GM21390 (cell line): ENCODE measurements around the gene SIPA1L3.

Experiments used
- ATAC-seq: cut with Tn5 transposase; IDR thresholded peaks from one replicate; pipeline ENCODE4 v1.9.1; 2021; ENCODE audit not compliant: unreplicated experiment

SIPA1L3 gene

GRCh38 chr19:37941782-37942515 is 34.9 kb downstream of the SIPA1L3 start:
- ATAC-seq = no peak

DNA sequence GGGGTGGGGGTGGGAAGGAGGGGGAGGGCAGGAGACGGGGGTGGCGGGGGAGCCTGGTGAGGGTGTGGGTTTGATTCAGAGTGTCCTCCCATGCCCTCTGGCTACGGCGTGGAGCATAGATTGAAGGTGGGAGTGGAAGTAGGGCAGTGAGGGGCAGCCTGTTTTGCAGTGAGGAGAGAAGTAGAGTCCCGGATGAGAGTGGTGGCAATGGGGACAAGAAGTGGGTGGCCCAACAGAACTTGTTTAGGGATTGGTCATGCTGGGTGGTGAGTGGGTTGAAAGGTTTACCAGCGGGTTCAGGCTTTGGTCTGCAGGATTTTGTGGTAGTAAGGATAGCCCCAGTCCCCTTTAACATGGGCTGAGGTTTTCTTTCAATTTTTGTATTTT is 35.5 kb downstream of the SIPA1L3 start:
- no peak for ATAC-seq

- ATAC-seq = no peak
Observed at GRCh38 chr19:37943480-37943879, 36.5 kb downstream of the SIPA1L3 start.

DNA sequence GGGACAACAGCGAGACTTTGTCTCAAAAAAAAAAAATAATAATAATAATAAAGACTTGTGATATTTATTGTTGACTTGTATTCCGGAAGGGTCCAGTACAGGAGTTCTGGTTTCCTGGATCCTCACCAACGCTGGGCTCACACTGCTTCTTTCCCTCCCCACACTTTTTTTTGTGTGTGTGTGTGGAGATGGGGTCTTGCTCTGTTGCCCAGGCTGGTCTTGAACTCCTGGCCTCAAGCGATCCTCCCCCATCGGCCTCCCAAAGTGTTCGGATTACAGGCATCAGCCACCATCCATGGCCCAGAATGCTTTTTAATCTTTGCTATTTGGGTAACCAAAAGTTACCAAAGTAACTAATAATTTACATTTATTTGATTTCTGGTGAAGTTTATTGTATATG is 39.1 kb downstream of the SIPA1L3 start:
- no peak for ATAC-seq

GRCh38 chr19:37947778-37948177 is 40.8 kb downstream of the SIPA1L3 start:
- no peak for ATAC-seq

DNA sequence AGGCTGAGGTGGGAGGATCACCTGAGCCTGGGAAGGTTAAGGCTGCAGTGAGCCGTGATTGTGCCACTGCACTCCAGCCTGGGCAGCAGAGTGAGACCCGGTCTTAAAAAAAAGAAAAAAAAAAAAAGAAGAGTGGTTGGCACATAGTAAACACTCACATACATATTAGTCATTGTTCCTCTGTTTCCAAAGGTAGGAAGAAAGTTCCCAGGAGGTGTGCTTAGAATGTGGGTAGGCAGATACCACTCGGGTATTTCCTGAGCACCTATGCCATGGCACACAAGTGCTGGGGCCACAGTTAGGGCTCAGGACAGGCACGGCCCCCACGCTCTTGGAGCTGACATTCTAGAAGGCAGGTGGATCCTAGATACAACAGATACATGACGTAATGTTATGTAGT is 41.4 kb downstream of the SIPA1L3 start:
- no peak for ATAC-seq

DNA sequence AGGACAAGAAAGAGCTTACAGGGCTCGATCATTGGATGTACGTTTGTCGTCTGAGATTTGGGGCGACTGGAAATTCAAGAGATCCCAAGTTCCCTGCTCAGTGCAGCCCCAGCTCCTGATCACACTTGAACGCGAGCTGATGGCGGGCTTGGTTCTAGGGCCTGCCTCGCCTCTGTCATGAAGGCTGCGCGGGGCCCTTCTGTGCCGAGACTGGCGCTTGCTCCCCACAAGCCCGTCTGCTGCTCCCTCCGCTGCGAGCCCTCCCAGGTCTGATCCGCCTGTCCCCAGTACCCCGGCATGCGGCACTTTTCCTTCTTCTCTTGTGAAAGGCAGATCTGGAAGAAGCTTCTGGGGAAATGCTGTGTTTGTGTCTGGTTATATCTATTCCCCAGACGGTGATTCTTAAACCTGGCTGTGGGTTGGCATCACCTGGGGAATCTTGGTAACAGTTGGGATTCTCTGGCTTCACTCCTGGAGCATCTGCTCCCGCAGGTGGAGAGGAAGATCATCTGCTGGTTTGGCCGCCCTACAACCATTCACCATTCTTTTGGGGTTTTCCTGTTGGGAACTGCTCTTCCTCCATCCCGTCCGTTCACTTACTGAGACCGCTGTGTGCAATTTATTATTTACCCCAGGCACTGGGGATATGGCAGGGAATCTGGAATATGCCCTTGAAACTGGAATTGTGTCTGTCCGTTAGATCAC is 43.6 kb downstream of the SIPA1L3 start:
- no peak for ATAC-seq

GRCh38 chr19:37951816-37952210 is 44.8 kb downstream of the SIPA1L3 start:
- no peak for ATAC-seq

DNA sequence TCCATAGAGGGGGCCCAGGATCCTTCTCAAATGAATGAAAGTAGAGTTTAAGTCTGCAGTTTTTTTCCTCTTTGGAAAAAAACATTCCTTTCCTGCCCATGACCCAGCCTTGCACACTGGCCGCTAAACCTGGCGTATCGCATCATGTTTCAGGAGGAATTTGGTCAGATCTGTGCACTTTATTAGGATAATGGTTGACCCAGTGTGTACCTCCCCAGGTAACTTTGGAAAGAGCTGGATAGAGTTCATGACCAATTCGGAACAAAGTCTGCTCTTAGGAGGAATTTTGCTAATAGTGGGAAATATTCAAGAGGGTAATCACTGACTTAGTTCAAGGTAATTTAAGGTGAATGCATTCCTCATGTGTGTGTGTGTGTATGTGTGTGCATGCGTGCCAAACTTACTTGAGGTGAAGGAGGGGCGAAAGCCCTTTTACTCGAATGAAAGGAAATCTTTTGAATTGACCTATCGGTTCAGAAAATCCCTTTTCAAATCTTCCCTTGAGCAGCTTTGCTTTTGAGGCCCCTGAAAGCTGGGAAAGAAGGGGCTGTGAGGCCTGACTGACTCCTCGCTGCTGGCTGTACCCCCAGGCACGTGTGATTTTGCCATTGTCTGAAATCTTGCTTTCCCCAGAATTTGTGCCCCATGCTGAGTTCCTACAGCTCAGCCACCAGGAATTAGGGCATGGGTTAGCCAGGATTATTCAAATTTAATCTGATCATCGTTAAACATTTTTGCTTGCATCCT is 46.3 kb downstream of the SIPA1L3 start:
- no peak for ATAC-seq

DNA sequence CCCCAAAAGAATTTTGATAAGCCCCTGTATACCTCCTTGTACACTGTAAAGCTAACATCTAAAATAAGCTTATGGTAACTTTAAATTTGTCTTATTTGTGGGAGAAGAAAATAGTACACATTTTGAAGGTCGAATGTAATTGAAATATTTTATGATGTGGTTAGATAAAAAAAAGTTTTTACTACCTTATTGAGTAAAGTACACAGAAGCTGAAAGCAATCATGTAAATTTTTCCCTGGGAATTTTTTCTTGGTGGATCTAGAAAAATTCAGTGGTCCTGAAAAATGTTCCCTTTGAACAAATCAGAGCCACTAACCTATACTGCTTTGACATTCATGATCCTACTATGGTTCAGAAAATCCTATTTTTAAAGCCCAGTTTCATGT is 46.9 kb downstream of the SIPA1L3 start:
- no peak for ATAC-seq

- no peak for ATAC-seq
Observed at GRCh38 chr19:37954421-37954874, 47.4 kb downstream of the SIPA1L3 start.

GRCh38 chr19:37955986-37956385 is 49.0 kb downstream of the SIPA1L3 start:
- ATAC-seq = no peak

DNA sequence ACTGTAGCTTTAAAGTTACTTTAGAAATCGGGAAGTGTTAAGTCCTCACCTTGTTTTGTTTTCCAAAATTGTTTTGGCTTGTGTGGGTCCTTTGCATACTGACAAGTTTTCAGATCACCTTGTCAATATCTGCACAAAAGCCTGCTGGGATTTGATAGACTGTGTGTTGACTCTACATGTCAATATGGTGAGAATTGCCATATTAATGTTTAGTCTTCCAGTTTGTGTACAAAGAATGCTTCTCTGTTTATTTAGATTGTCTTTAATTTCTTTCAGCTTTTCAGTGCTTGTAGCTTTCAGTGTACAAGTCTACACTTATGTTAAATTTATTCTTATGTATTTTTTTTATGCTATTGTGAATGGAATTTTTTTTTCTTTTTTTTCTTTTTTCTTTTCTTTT is 50.2 kb downstream of the SIPA1L3 start:
- ATAC-seq = no peak

DNA sequence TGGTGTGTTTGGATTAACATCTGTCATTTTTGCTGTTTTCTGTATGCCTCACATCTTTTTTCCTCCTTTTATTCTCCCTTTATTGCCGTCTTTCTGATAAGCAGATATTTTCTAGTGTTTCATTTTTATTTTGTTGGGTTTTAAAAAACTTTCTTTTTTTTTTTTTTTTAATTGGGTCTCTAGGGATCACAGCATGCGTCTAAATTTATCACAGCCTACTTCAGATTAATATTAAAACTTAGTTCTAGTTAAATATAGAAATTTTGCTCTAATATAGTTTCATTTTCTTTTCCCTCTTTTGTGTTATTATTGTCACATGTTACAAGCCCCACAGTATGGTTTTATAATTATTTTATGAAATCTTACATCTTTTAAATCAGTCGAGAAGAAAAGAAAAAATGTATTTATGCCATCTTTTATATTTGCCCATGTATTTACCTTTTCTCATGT is 52.7 kb downstream of the SIPA1L3 start:
- no peak for ATAC-seq

DNA sequence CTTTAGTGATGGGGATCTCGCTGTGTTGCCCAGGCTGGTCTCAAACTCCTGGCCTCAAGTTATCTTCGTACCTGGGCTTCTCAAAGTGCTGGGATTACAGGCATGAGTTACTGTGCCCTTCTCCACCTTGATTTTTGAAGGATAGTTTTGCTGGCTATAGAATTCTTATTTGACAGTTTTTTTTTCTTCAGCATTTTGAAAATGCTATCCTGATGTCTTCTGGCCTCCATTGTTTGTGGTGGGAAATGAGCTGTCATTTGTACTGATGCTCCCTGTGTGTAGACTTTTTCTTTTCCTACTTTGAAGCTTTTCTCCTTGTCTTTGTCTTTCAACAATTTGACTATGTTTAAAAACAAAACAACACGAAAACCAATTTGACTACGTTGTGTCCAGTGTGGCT is 54.2 kb downstream of the SIPA1L3 start:
- ATAC-seq = no peak

DNA sequence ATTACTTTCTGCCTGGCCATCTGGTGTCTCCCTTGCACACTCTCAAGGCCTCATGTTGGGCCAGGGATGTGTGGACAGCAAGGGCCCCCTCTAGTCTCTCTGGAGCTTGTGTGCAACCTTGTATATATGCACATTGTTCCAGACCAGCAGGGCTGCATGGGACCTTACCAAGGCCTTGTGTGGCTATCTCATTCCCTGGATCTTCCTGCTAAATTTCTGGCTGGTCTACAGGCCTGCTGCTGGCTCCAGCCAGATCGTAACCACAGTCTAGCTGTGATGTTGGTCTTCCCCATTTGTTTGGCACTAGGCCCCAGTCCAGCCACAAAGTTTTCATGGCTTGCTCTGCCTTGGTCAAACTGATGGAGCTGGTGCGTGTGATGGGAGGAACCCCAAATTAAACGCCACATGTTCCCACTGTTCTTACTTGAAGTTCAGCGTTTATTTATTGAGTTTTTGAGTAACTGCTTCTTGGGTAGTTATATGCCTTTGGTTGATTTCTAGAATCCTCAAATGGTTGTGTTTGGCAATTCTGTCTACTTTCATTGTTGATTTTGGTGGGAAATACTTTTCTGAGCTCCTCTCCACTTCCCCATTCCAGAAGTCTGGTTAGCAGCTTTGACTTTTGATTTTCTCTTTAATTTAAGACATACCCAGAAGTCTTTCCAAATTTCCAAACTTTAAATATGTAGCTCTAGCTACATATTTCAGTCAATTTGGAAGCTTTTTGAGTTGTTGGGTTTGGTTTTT is 56.4 kb downstream of the SIPA1L3 start:
- no peak for ATAC-seq

DNA sequence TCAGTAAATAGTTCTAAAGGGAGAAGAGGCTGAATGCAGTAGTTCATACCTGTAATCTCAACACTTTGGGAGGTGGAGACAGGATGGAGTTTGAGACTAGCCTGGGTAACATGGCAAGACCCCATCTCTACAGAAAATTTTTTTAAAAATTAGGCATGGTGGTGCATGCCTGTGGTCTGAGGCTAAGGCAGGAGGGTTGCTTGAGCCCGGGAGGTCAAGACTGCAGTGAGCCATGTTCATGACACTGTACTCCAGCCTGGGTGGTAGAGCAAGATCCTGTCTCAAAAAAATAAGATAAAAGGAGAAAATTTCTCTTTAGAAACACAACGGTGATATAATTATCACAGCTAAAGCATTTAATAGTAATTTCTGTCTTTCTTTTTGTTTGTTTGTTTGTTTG is 57.1 kb downstream of the SIPA1L3 start:
- ATAC-seq = no peak

GRCh38 chr19:37966211-37966661 is 59.2 kb downstream of the SIPA1L3 start:
- no peak for ATAC-seq

GRCh38 chr19:37966662-37967231 is 59.7 kb downstream of the SIPA1L3 start:
- no peak for ATAC-seq

GRCh38 chr19:37969695-37970094 is 62.7 kb downstream of the SIPA1L3 start:
- no peak for ATAC-seq

DNA sequence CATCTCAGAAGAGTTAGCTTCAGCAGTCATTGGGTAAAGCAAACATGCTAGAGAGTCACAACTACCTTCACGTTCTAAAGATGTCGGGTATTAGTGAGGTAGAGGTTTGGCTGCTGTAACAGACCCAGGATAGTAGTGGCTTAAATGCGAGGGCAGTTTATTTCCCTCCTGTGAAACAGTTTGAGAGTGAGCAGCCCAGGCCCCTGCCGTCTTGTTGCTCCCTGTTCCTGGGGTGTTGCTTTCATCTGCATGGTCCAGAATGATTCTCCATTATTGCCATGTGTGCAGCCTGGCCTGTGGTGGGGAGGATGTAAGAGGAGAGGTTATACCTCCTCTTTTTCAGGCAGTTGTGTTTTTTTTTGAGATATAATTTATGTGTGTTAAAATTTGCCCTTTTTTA is 63.7 kb downstream of the SIPA1L3 start:
- no peak for ATAC-seq
